Loucy (cell line): ENCODE data around the gene TFAM.

ENCODE experiments used
- H2AFZ ChIP-seq: fragments of 200-600 bp; sonication (generic); 2 replicates; pipeline ENCODE4 v1.6.0; 2016; ENCODE audit warnings: antibody characterized with exemption, mild to moderate bottlenecking, low read length, moderate library complexity
- H3F3A ChIP-seq: fragments of 200-600 bp; 2 replicates; pipeline ENCODE4 v1.6.0; 2016; ENCODE audit warnings: antibody characterized with exemption, low read depth, mild to moderate bottlenecking
- H3K27me3 ChIP-seq: fragments of 200-600 bp; sonication (generic); 2 replicates; pipeline ENCODE4 v1.6.1; 2014; ENCODE audit warnings: low read length, mild to moderate bottlenecking; ENCODE audit not compliant: insufficient read depth, poor library complexity, severe bottlenecking
- H3K36me3 ChIP-seq: fragments of 200-600 bp; sonication (generic); 2 replicates; pipeline ENCODE4 v1.6.1; 2016; ENCODE audit warnings: low read length; ENCODE audit not compliant: insufficient read depth
- H3K4me1 ChIP-seq: fragments of 200-600 bp; sonication (generic); 2 replicates; pipeline ENCODE4 v1.5.1; 2014; ENCODE audit warnings: low read length, mild to moderate bottlenecking; ENCODE audit not compliant: insufficient read depth, poor library complexity, severe bottlenecking
- H3K4me2 ChIP-seq: fragments of 200-600 bp; sonication (generic); 2 replicates; pipeline ENCODE4 v1.6.0; 2014; ENCODE audit warnings: antibody characterized with exemption, low read length, low read depth, mild to moderate bottlenecking; ENCODE audit not compliant: poor library complexity, severe bottlenecking
- H3K4me3 ChIP-seq: fragments of 200-600 bp; sonication (generic); 2 replicates; pipeline ENCODE4 v1.5.1; 2014; ENCODE audit warnings: low read length, mild to moderate bottlenecking, mixed read lengths; ENCODE audit not compliant: poor library complexity, severe bottlenecking
- H3K79me2 ChIP-seq: fragments of 200-600 bp; sonication (generic); 2 replicates; pipeline ENCODE4 v1.6.1; 2014; ENCODE audit warnings: low read length; ENCODE audit not compliant: insufficient read depth
- H3K9ac ChIP-seq: fragments of 200-600 bp; sonication (generic); 2 replicates; pipeline ENCODE4 v1.6.0; 2014; ENCODE audit warnings: mild to moderate bottlenecking, low read depth, low read length, moderate library complexity; ENCODE audit not compliant: poor library complexity, severe bottlenecking
- H3K9me2 ChIP-seq: fragments of 200-600 bp; sonication (generic); replicated peaks from 2 replicates; pipeline ENCODE4 v1.6.1; 2016; ENCODE audit warnings: low read depth, low read length, mixed read lengths
- H3K9me3 ChIP-seq: fragments of 200-600 bp; sonication (generic); 2 replicates; pipeline ENCODE4 v1.6.1; 2014; ENCODE audit warnings: mild to moderate bottlenecking, antibody characterized with exemption, low read length, low read depth; ENCODE audit not compliant: insufficient read depth
- H4K20me1 ChIP-seq: fragments of 200-600 bp; sonication (generic); 2 replicates; pipeline ENCODE4 v1.6.0; 2014; ENCODE audit warnings: antibody characterized with exemption, low read length, mild to moderate bottlenecking; ENCODE audit not compliant: insufficient read depth, poor library complexity, severe bottlenecking
- CTCF ChIP-seq: fragments of 200-600 bp; sonication (generic); conservative IDR thresholded peaks from 2 replicates; pipeline ENCODE4 v1.5.1; 2014; ENCODE audit warnings: mild to moderate bottlenecking, antibody characterized with exemption, low read length
- EZH2phosphoT487 ChIP-seq: fragments of 200-600 bp; IDR thresholded peaks from 2 replicates; pipeline ENCODE4 v1.6.1; 2018; ENCODE audit warnings: antibody characterized with exemption, mild to moderate bottlenecking, moderate library complexity, borderline replicate concordance

Gene TFAM

GRCh38 chr10:58396057-58396456 lies 10.8 kb downstream of the TFAM start:
- Histone ChIP-seq H3K27me3 (no peaks in the 10 kb centered on the region), H3K9ac (no peak overlapping the region), H3K4me2 (no peak overlapping the region), H3K36me3 (peaks cover 52% of the 10 kb centered on the region), H3K79me2 (peaks cover 16% of the 10 kb centered on the region; the same call in 1 of the 2 replicates), H4K20me1 (peaks cover 1% of the 10 kb centered on the region), H3F3A (no peaks in the 10 kb centered on the region), H2AFZ (no peak overlapping the region), H3K4me3 (no peak overlapping the region), H3K4me1 (peaks cover 5% of the 10 kb centered on the region), H3K9me2 (no peaks in the 10 kb centered on the region), H3K9me3 (no peaks in the 10 kb centered on the region)
- TF ChIP-seq CTCF, result no peak
- TF ChIP-seq EZH2phosphoT487, result no peak

GRCh38 chr10:58397830-58398229 lies 12.6 kb downstream of the TFAM start:
- no peaks in the 10 kb centered on the region for H3K79me2 ChIP-seq
- TF ChIP-seq EZH2phosphoT487 (no peak), CTCF (no peak)
- no peak overlapping the region for H2AFZ ChIP-seq
- no peak overlapping the region for H3K9ac ChIP-seq
- no peak overlapping the region for H3K4me2 ChIP-seq
- H3K4me1 ChIP-seq, result no peaks in the 10 kb centered on the region
- H3K36me3 ChIP-seq, result peaks cover 40% of the 10 kb centered on the region
- no peaks in the 10 kb centered on the region for H3K9me3 ChIP-seq
- no peaks in the 10 kb centered on the region for H4K20me1 ChIP-seq
- no peaks in the 10 kb centered on the region for H3K27me3 ChIP-seq
- H3K9me2 ChIP-seq, result no peaks in the 10 kb centered on the region
- H3F3A ChIP-seq, result no peaks in the 10 kb centered on the region
- H3K4me3 ChIP-seq, result no peak overlapping the region

GRCh38 chr10:58399410-58399809 lies 14.2 kb downstream of the TFAM start:
- Histone ChIP-seq H3K36me3 (peaks cover 25% of the 10 kb centered on the region), H3K4me1 (no peaks in the 10 kb centered on the region), H2AFZ (no peak overlapping the region), H3K27me3 (no peaks in the 10 kb centered on the region), H4K20me1 (no peaks in the 10 kb centered on the region), H3K9me2 (no peaks in the 10 kb centered on the region), H3K4me3 (no peak overlapping the region), H3F3A (no peaks in the 10 kb centered on the region), H3K9me3 (no peaks in the 10 kb centered on the region), H3K4me2 (no peak overlapping the region), H3K9ac (no peak overlapping the region), H3K79me2 (no peaks in the 10 kb centered on the region)
- no peak for TF ChIP-seq CTCF
- TF ChIP-seq EZH2phosphoT487, result no peak
